ENCODE data around the gene SYDE1. TPM values are rescaled to one million over a fixed set of nuclear protein-coding genes. Genes with fewer than 3 reads are reported as not detected.
"Not testable (repeated sequence)": the region's sequence is repeated elsewhere in the genome, so short reads cannot be mapped to it uniquely, and the experiment has no call there.

Gene SYDE1, protein sequence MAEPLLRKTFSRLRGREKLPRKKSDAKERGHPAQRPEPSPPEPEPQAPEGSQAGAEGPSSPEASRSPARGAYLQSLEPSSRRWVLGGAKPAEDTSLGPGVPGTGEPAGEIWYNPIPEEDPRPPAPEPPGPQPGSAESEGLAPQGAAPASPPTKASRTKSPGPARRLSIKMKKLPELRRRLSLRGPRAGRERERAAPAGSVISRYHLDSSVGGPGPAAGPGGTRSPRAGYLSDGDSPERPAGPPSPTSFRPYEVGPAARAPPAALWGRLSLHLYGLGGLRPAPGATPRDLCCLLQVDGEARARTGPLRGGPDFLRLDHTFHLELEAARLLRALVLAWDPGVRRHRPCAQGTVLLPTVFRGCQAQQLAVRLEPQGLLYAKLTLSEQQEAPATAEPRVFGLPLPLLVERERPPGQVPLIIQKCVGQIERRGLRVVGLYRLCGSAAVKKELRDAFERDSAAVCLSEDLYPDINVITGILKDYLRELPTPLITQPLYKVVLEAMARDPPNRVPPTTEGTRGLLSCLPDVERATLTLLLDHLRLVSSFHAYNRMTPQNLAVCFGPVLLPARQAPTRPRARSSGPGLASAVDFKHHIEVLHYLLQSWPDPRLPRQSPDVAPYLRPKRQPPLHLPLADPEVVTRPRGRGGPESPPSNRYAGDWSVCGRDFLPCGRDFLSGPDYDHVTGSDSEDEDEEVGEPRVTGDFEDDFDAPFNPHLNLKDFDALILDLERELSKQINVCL
- under 1 TPM in 3 of 6 donors, not detected in 3; 0.09 to 0.16 (median 0.15) TPM for polyA plus RNA-seq (ENCODE audit: low read depth in 6 of 6)

GRCh38 chr19:15107061-15108010 lies at the start of gene SYDE1:
SYDE1 (plus strand) TSS chr19:15107401; CDS start chr19:15107434, 33 bp downstream.
- peak within 1 kb of the TSS in 7 of 8 donors; percentile 50 to 76 (median 66) for H3K4me3 Mint-ChIP-seq
- peaks cover 7 to 36% of the 10 kb centered on the region in 2 donors for H3K36me3 Mint-ChIP-seq
- H3K4me1 Mint-ChIP-seq, result peaks cover 13 to 16% (median 14%) of the 10 kb centered on the region in 3 donors
- H3K27ac Mint-ChIP-seq, result no peak within 1 kb of the TSS
- H3K9me3 Mint-ChIP-seq, result peaks cover 10 to 31% (median 21%) of the 10 kb centered on the region in 7 donors
- DNase-seq (no peak), ATAC-seq (ENCODE audit: low read depth in 2 of 2) (no peak)
- H3K27me3 Mint-ChIP-seq, result peaks cover 22 to 61% (median 58%) of the 10 kb centered on the region in 3 donors

DNA sequence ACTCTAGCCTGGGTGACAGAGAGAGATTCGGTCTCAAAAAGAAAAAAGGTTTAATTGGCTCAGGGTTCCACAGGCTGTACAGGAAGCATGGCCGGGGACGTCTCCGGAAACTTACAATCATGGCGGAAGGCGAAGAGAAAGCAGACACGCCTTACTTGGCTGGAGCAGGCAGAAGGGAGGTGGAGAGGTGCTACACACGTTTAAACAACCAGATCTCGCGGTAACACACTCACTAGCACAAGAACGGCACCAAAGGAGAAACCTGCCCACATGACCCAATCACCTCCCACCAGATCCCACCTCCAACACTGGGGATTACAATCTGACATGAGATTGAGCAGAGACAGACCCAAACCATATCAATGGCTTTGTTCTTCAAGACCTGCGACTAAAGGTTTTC lies 45.2 kb upstream of the SYDE1 start:
- Mint-ChIP-seq H3K27ac (no peak overlapping the region), H3K27me3 (peaks cover 37 to 58% (median 41%) of the 10 kb centered on the region in 3 donors), H3K4me3 (no peak overlapping the region), H3K36me3 (peaks cover 0 to 4% of the 10 kb centered on the region in 2 donors), H3K9me3 (peaks cover 5 to 15% (median 10%) of the 10 kb centered on the region in 7 donors), H3K4me1 (no peaks in the 10 kb centered on the region)
- DNase-seq, result no peak
- no peak for ATAC-seq (ENCODE audit: low read depth in 2 of 2)

- not testable (repeated sequence) for H3K4me3 Mint-ChIP-seq; H3K27ac Mint-ChIP-seq; H3K4me1 Mint-ChIP-seq; H3K36me3 Mint-ChIP-seq; DNase-seq; ATAC-seq (ENCODE audit: low read depth in 2 of 2); H3K9me3 Mint-ChIP-seq
- H3K27me3 Mint-ChIP-seq, result peaks cover 17 to 32% (median 25%) of the 10 kb centered on the region in 3 donors
Observed at GRCh38 chr19:15070386-15070785, 36.8 kb upstream of the SYDE1 start.

GRCh38 chr19:15072930-15073647 lies 34.1 kb upstream of the SYDE1 start:
- H3K9me3 Mint-ChIP-seq, result peaks cover 0 to 4% (median 0%) of the 10 kb centered on the region in 7 donors
- no peak for ATAC-seq (ENCODE audit: low read depth in 2 of 2)
- no peak for DNase-seq
- peaks cover 4 to 24% (median 22%) of the 10 kb centered on the region in 3 donors for H3K27me3 Mint-ChIP-seq
- H3K4me3 Mint-ChIP-seq, result no peak overlapping the region
- no peaks in the 10 kb centered on the region for H3K4me1 Mint-ChIP-seq
- H3K27ac Mint-ChIP-seq, result peak overlapping the region in 2 of 6 donors; percentile 34 to 56
- no peaks in the 10 kb centered on the region for H3K36me3 Mint-ChIP-seq

DNA sequence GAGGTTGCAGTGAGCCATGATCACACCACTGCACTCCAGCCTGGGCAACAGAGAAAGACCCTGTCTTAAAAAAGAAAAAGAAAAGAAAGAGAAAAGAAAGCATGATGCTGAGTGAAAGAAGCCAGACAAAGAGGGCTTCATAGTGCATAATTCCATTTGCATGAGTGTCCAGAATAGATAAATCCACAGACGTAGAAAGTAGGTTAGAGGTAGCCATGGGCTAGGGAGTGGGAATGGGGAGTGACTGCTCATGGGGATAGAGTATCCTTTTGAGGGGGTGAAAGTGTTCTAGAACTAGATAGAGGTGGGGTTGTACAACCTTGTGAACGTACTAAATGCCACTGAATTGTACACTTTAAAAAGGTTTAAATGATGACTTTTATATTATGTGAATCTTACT lies 32.8 kb upstream of the SYDE1 start:
- ATAC-seq (ENCODE audit: low read depth in 2 of 2) (no peak), DNase-seq (no peak)
- no peak overlapping the region for H3K4me3 Mint-ChIP-seq
- H3K36me3 Mint-ChIP-seq, result no peaks in the 10 kb centered on the region
- peaks cover 0 to 4% (median 0%) of the 10 kb centered on the region in 7 donors for H3K9me3 Mint-ChIP-seq
- H3K4me1 Mint-ChIP-seq, result no peaks in the 10 kb centered on the region
- no peak overlapping the region for H3K27ac Mint-ChIP-seq
- peaks cover 4 to 34% (median 27%) of the 10 kb centered on the region in 3 donors for H3K27me3 Mint-ChIP-seq

- peaks cover 0 to 2% (median 0%) of the 10 kb centered on the region in 7 donors for H3K9me3 Mint-ChIP-seq
- H3K4me3 Mint-ChIP-seq, result no peak overlapping the region
- no peak overlapping the region for H3K27ac Mint-ChIP-seq
- peaks cover 0 to 37% (median 18%) of the 10 kb centered on the region in 3 donors for H3K27me3 Mint-ChIP-seq
- H3K4me1 Mint-ChIP-seq, result no peaks in the 10 kb centered on the region
- no peaks in the 10 kb centered on the region for H3K36me3 Mint-ChIP-seq
- no peak for DNase-seq
- ATAC-seq (ENCODE audit: low read depth in 2 of 2), result no peak
Observed at GRCh38 chr19:15075806-15076205, 31.4 kb upstream of the SYDE1 start.

- not testable (repeated sequence) for H3K4me1 Mint-ChIP-seq; ATAC-seq (ENCODE audit: low read depth in 2 of 2); DNase-seq; H3K36me3 Mint-ChIP-seq; H3K27ac Mint-ChIP-seq; H3K9me3 Mint-ChIP-seq; H3K4me3 Mint-ChIP-seq
- H3K27me3 Mint-ChIP-seq, result peaks cover 0 to 43% (median 30%) of the 10 kb centered on the region in 3 donors
Observed at GRCh38 chr19:15080002-15080401, 27.2 kb upstream of the SYDE1 start.

DNA sequence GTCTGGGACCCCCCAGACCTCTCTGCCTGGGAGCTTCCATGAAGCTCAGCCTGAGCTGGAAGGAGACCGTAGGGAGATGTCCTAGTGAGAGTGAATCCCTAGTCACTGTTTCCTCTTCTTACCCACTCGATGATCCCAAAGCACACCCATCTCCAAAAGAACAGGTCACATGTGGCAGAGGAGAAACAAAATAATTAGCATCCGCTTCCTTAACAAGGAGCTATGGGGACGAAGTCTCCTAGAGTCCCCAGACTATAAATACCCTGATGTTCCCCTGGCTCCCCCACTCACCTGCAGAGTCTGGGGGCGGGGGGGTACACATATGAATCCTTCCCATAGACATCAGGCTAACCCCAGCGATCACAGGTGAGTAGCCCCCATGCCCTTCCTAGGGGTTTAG lies 25.3 kb upstream of the SYDE1 start, which contains the start of gene OR1I1:
TSS of gene OR1I1 (plus strand) at position 301 of the 400 bp plus-strand sequence. CDS start 4,855 bp downstream, outside the sequence.
- peaks cover 3 to 45% (median 32%) of the 10 kb centered on the region in 3 donors for H3K27me3 Mint-ChIP-seq
- H3K36me3 Mint-ChIP-seq, result no peaks in the 10 kb centered on the region
- DNase-seq (no peak), ATAC-seq (ENCODE audit: low read depth in 2 of 2) (no peak)
- H3K9me3 Mint-ChIP-seq, result peaks cover 0 to 2% (median 0%) of the 10 kb centered on the region in 7 donors
- H3K4me3 Mint-ChIP-seq, result peak within 1 kb of the TSS in 1 of 8 donors; percentile 18
- H3K27ac Mint-ChIP-seq, result no peak within 1 kb of the TSS
- no peaks in the 10 kb centered on the region for H3K4me1 Mint-ChIP-seq

DNA sequence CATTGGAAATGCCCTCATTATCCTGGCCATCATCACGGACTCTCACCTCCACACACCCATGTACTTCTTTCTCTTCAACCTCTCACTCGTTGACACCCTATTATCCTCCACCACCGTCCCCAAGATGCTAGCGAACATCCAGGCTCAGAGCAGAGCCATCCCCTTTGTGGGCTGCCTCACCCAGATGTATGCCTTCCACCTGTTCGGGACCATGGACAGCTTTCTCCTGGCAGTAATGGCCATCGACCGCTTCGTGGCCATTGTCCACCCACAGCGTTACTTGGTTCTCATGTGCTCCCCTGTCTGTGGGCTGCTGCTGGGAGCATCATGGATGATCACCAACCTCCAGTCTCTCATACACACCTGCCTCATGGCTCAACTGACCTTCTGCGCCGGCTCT lies 20.0 kb upstream of the SYDE1 start:
- no peak overlapping the region for H3K4me3 Mint-ChIP-seq
- H3K4me1 Mint-ChIP-seq, result peaks cover 0 to 2% (median 0%) of the 10 kb centered on the region in 3 donors
- H3K27ac Mint-ChIP-seq, result no peak overlapping the region
- no peaks in the 10 kb centered on the region for H3K36me3 Mint-ChIP-seq
- ATAC-seq (ENCODE audit: low read depth in 2 of 2), result no peak
- no peak for DNase-seq
- H3K27me3 Mint-ChIP-seq, result peaks cover 17 to 32% (median 32%) of the 10 kb centered on the region in 3 donors
- peaks cover 0 to 2% (median 0%) of the 10 kb centered on the region in 7 donors for H3K9me3 Mint-ChIP-seq

- no peaks in the 10 kb centered on the region for H3K36me3 Mint-ChIP-seq
- ATAC-seq (ENCODE audit: low read depth in 2 of 2), result peak; percentile 46 to 67
- peaks cover 0 to 5% (median 0%) of the 10 kb centered on the region in 3 donors for H3K4me1 Mint-ChIP-seq
- peak; percentile 57 for DNase-seq
- H3K4me3 Mint-ChIP-seq, result no peak overlapping the region
- H3K9me3 Mint-ChIP-seq, result peaks cover 0 to 2% (median 0%) of the 10 kb centered on the region in 7 donors
- H3K27ac Mint-ChIP-seq, result no peak overlapping the region
- H3K27me3 Mint-ChIP-seq, result peaks cover 11 to 30% (median 19%) of the 10 kb centered on the region in 3 donors
Observed at GRCh38 chr19:15091918-15092753, 15.1 kb upstream of the SYDE1 start.

DNA sequence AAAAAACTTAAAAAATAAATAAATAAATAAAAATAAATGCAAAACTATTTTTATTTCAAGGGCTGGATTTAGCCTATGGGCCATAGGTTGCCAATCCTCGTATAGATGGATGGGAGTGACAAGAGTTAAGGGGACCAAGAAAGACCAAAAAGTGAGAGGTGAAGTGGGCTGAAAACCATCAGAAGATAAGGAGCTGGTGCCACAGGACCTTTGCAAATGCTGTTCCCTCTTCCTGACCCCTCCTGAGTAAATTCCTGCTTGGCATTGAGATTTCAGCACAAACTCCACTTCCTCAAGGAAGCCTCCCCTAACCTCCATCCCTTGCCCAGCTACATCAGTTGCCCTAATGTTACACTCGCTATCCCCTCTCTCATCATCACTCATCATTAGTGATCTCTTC lies 14.2 kb upstream of the SYDE1 start:
- no peak for ATAC-seq (ENCODE audit: low read depth in 2 of 2)
- Mint-ChIP-seq H3K4me3 (no peak overlapping the region), H3K27ac (no peak overlapping the region)

More for the DNA sequence above, 14.2 kb upstream of the SYDE1 start:
- Mint-ChIP-seq H3K9me3 (peaks cover 0 to 2% (median 0%) of the 10 kb centered on the region in 7 donors), H3K36me3 (no peaks in the 10 kb centered on the region), H3K4me1 (peaks cover 0 to 5% (median 0%) of the 10 kb centered on the region in 3 donors), H3K27me3 (peaks cover 5 to 22% (median 12%) of the 10 kb centered on the region in 3 donors)
- no peak for DNase-seq
